HCT116 (cell line): Measurements from ENCODE around the gene SMURF1. TPM values are rescaled to one million over a fixed set of nuclear protein-coding genes. Genes with fewer than 3 reads are reported as not detected.

Experiments used
- ATAC-seq: fragments of 200-7000 bp; cut with Tn5 transposase; 2 replicates; pipeline ENCODE4 v1.9.1; 2020; ENCODE audit warnings: mild to moderate bottlenecking, moderate library complexity
- BruUV-seq: library from RNA; stranded (reverse); fragments of 400-500 nt; replicated peaks from 2 replicates; lab custom pipeline; 2021; lab: Mats Ljungman, UMichigan
- CTCF ChIA-PET: fragments of 300-600 bp; sonication (Branson Sonifier 250); formaldehyde crosslinking; loops from one replicate; lab custom pipeline; 2021; ENCODE audit warnings: antibody characterized with exemption; lab: Charles Lee
- POLR2A ChIA-PET: fragments of 300-600, 350-600 bp; sonication (Branson Sonifier 250); formaldehyde crosslinking; loops from one replicate; lab custom pipeline; 2021; ENCODE audit warnings: antibody characterized with exemption; lab: Charles Lee
- RAD21 ChIA-PET, 2 experiments: fragments of 300-600 bp; sonication (Branson Sonifier 250); formaldehyde crosslinking; loops; one replicate each; lab custom pipeline; 2023; ENCODE audit warnings: low total read pairs in 2 of 2; ENCODE audit not compliant: uncharacterized antibody in 2 of 2, unreplicated experiment in 2 of 2, low non-redundant PET in 1 of 2; lab: Charles Lee
- DNase-seq: peaks from one replicate; pipeline ENCODE4 v3.0.0-alpha.2; 2010; ENCODE audit warnings: low read depth, low spot score
- H2AFZ ChIP-seq: fragments of 200-600 bp; shearing (Covaris generic), sonication (generic); 2 replicates; pipeline ENCODE4 v1.6.1; 2017; ENCODE audit warnings: low read depth, mixed run types, mixed read lengths, antibody characterized with exemption, low read length; ENCODE audit not compliant: poor library complexity, severe bottlenecking
- H3K27ac ChIP-seq: 2 replicates; pipeline ENCODE4 v1.5.1; 2012; ENCODE audit warnings: low read depth, low read length
- H3K27me3 ChIP-seq: fragments of 200-600 bp; sonication (generic); 2 replicates; pipeline ENCODE4 v1.6.1; 2016; ENCODE audit warnings: mixed run types, low read length, mixed read lengths; ENCODE audit not compliant: insufficient read depth
- H3K36me3 ChIP-seq, 2 experiments: fragments of 200-500 bp in 1 of 2; fragments of 200-600 bp in 1 of 2; sonication (Bioruptor generic) in 1 of 2; sonication (generic) in 1 of 2; 2 replicates each; pipeline versions ENCODE4 v1.5.1 to v1.6.1; 2014 to 2016; ENCODE audit warnings: low read length in 2 of 2, inconsistent platforms in 1 of 2, mixed read lengths in 1 of 2, mixed run types in 1 of 2; ENCODE audit not compliant: insufficient read depth in 2 of 2, control insufficient read depth in 1 of 2
- H3K4me1 ChIP-seq, 2 experiments: fragments of 200-600 bp in 1 of 2; sonication (generic) in 1 of 2; 2 replicates each; pipeline versions ENCODE4 v1.5.1 to v1.6.1; 2012 to 2017; ENCODE audit warnings: low read length in 2 of 2, inconsistent platforms in 1 of 2, mild to moderate bottlenecking in 1 of 2, mixed read lengths in 1 of 2, mixed run types in 1 of 2, moderate library complexity in 1 of 2; ENCODE audit not compliant: insufficient read depth in 2 of 2, control insufficient read depth in 1 of 2
- H3K4me2 ChIP-seq: fragments of 200-600 bp; sonication (generic); 2 replicates; pipeline ENCODE4 v1.6.1; 2017; ENCODE audit warnings: mixed run types, low read length, mixed read lengths
- H3K4me3 ChIP-seq, 2 experiments: fragments of 200-600 bp in 1 of 2; sonication (generic) in 1 of 2; replicated peaks in 1 of 2; 2 replicates each; pipeline ENCODE4 v1.5.1; 2011 to 2016; ENCODE audit warnings: low read length in 2 of 2, control low read depth in 1 of 2, low read depth in 1 of 2, mild to moderate bottlenecking in 1 of 2, mixed read lengths in 1 of 2, mixed run types in 1 of 2
- H3K79me2 ChIP-seq: fragments of 200-600 bp; sonication (generic); 2 replicates; pipeline ENCODE4 v1.6.1; 2017; ENCODE audit warnings: mild to moderate bottlenecking, mixed run types, low read length, moderate library complexity, mixed read lengths; ENCODE audit not compliant: insufficient read depth
- H3K9ac ChIP-seq: fragments of 200-600 bp; sonication (generic); 2 replicates; pipeline ENCODE4 v1.6.1; 2016; ENCODE audit warnings: low read length, mixed read lengths
- H3K9me2 ChIP-seq: fragments of 200-600 bp; sonication (generic), shearing (Covaris generic); 2 replicates; pipeline ENCODE4 v1.6.1; 2017; ENCODE audit warnings: mixed run types, mild to moderate bottlenecking, moderate library complexity; ENCODE audit not compliant: insufficient read depth
- H3K9me3 ChIP-seq, 2 experiments: fragments of 200-500 bp in 1 of 2; fragments of 200-600 bp in 1 of 2; sonication (Bioruptor generic) in 1 of 2; sonication (generic) in 1 of 2; 2 replicates each; pipeline ENCODE4 v1.6.1; 2014 to 2017; ENCODE audit warnings: low read length in 2 of 2, mixed read lengths in 2 of 2, inconsistent platforms in 1 of 2, low read depth in 1 of 2, mild to moderate bottlenecking in 1 of 2, mixed run types in 1 of 2, moderate library complexity in 1 of 2; ENCODE audit not compliant: control insufficient read depth in 1 of 2, insufficient read depth in 1 of 2
- H4K20me1 ChIP-seq: fragments of 200-600 bp; sonication (generic), shearing (Covaris generic); 2 replicates; pipeline ENCODE4 v1.6.1; 2017; ENCODE audit warnings: mixed run types, mild to moderate bottlenecking, moderate library complexity; ENCODE audit not compliant: insufficient read depth
- CBX3 ChIP-seq: IDR thresholded peaks from 2 replicates; pipeline ENCODE4 v1.6.1; 2012; ENCODE audit warnings: low read depth
- CEBPB ChIP-seq: IDR thresholded peaks from 2 replicates; pipeline ENCODE4 v1.6.1; 2012; ENCODE audit warnings: low read depth
- CTCF ChIP-seq, 3 experiments: fragments of 200-600 bp in 1 of 3; sonication (generic) in 1 of 3; IDR thresholded peaks in 2 of 3; conservative IDR thresholded peaks in 1 of 3; 2 replicates each; pipeline ENCODE4 v1.5.1; 2012 to 2017; ENCODE audit warnings: low read depth in 2 of 3, low read length in 2 of 3, antibody characterized with exemption in 1 of 3, borderline replicate concordance in 1 of 3, control low read depth in 1 of 3, mild to moderate bottlenecking in 1 of 3, mixed read lengths in 1 of 3, mixed run types in 1 of 3, moderate library complexity in 1 of 3; ENCODE audit not compliant: insufficient read depth in 1 of 3
- EGR1 ChIP-seq: IDR thresholded peaks from 2 replicates; pipeline ENCODE4 v1.6.1; 2012; ENCODE audit warnings: low read depth
- ELF1 ChIP-seq: IDR thresholded peaks from 2 replicates; pipeline ENCODE4 v1.6.1; 2012; ENCODE audit warnings: low read depth, borderline replicate concordance
- EZH2 ChIP-seq: fragments of 200-600 bp; sonication (generic); IDR thresholded peaks from 2 replicates; pipeline ENCODE4 v1.6.1; 2017; ENCODE audit warnings: antibody characterized with exemption, mixed run types
- EZH2phosphoT487 ChIP-seq: fragments of 200-600 bp; IDR thresholded peaks from 2 replicates; pipeline ENCODE4 v1.6.1; 2018; ENCODE audit warnings: antibody characterized with exemption, borderline replicate concordance
- FOSL1 ChIP-seq: IDR thresholded peaks from 2 replicates; pipeline ENCODE4 v1.6.1; 2012; ENCODE audit warnings: low read depth
- JUND ChIP-seq: IDR thresholded peaks from 2 replicates; pipeline ENCODE4 v1.6.1; 2012
- MAX ChIP-seq: IDR thresholded peaks from 2 replicates; pipeline ENCODE4 v1.6.1; 2012
- POLR2A ChIP-seq: IDR thresholded peaks from 2 replicates; pipeline ENCODE4 v1.7.0; 2011; ENCODE audit warnings: borderline replicate concordance; ENCODE audit not compliant: insufficient read depth, insufficient read length; ENCODE audit errors: extremely low read depth
- POLR2AphosphoS5 ChIP-seq: IDR thresholded peaks from 2 replicates; pipeline ENCODE4 v1.6.1; 2011; ENCODE audit warnings: mild to moderate bottlenecking, low read depth, low read length, moderate library complexity
- RAD21 ChIP-seq: IDR thresholded peaks from 2 replicates; pipeline ENCODE4 v1.6.1; 2012; ENCODE audit warnings: low read depth, mild to moderate bottlenecking
- SP1 ChIP-seq: IDR thresholded peaks from 2 replicates; pipeline ENCODE4 v1.6.1; 2012; ENCODE audit warnings: low read depth
- SRF ChIP-seq: IDR thresholded peaks from 2 replicates; pipeline ENCODE4 v1.6.1; 2012; ENCODE audit warnings: low read depth
- TCF7L2 ChIP-seq: IDR thresholded peaks from 2 replicates; pipeline ENCODE4 v1.7.0; 2011; ENCODE audit warnings: borderline replicate concordance, inconsistent platforms; ENCODE audit not compliant: insufficient read depth, insufficient read length; ENCODE audit errors: extremely low read depth
- YY1 ChIP-seq: IDR thresholded peaks from 2 replicates; pipeline ENCODE4 v1.6.1; 2011; ENCODE audit warnings: low read length, low read depth, moderate library complexity, mild to moderate bottlenecking; ENCODE audit not compliant: insufficient replicate concordance; ENCODE audit errors: extremely low read depth
- ZFX ChIP-seq: fragments of 450-650 bp; IDR thresholded peaks from 2 replicates; pipeline ENCODE4 v1.6.1; 2017
- intact Hi-C: fragments of 100-400 bp; cut with micrococcal nuclease; formaldehyde crosslinking; loops from 2 replicates; pipeline ENCODE4 v1.10.0; 2022
- total RNA-seq: library from RNA; stranded (reverse); gene quantifications from one replicate; pipeline ENCODE4 v1.2.1, GENCODE V29; 2021; ENCODE audit not compliant: unreplicated experiment

The SMURF1 gene
- total RNA-seq, 1 experiment from 2014 or later = 24.6 TPM

DNA sequence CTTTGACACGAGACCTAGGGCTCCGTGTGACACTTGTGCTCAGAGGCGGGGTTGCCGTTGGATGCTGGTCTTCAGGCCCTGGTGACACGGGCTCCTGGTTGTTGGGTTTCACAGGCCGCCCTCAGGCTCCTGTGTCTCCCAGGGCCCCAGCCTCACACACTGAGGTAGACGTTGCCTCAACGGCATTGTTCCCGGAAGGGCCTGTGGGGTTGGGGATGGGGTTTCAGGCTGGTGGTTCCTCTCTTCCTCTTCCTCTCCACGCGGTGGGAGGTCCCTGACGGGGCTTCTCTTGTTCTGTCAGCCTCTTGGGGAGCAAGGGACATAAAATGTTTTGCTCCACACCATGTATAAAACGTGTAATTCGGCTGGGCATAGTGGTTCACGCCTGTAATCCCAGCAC, 140.5 kb downstream of the SMURF1 start:
- Histone ChIP-seq H3K9me3 (no peaks in the 10 kb centered on the region), H3K27ac (no peak overlapping the region), H3K4me3 (no peak overlapping the region), H3K36me3 (peaks cover 27 to 51% of the 10 kb centered on the region in 2 experiments), H3K9ac (no peak overlapping the region), H3K9me2 (no peaks in the 10 kb centered on the region), H4K20me1 (no peaks in the 10 kb centered on the region), H3K4me2 (no peak overlapping the region), H3K79me2 (no peaks in the 10 kb centered on the region), H3K27me3 (no peaks in the 10 kb centered on the region), H3K4me1 (no peaks in the 10 kb centered on the region), H2AFZ (no peak overlapping the region)
- POLR2A ChIA-PET = no interaction called here
- CTCF ChIA-PET = no interaction called here
- no TSS peak for BruUV-seq
- no peak for DNase-seq
- TF ChIP-seq CEBPB (no peak), EZH2phosphoT487 (no peak), ELF1 (no peak), MAX (no peak), ZFX (no peak), TCF7L2 (no peak), POLR2AphosphoS5 (no peak), SRF (no peak), POLR2A (no peak), RAD21 (no peak), EGR1 (no peak), FOSL1 (no peak)
- RAD21 ChIA-PET = no interaction called here
- no peak for ATAC-seq
- intact Hi-C loops = no loop called here

GRCh38 chr7:99002827-99003212, 141.1 kb downstream of the SMURF1 start:
- Histone ChIP-seq H3K9me2 (no peaks in the 10 kb centered on the region), H3K27ac (no peak overlapping the region), H3K4me1 (no peaks in the 10 kb centered on the region), H2AFZ (no peak overlapping the region), H3K9me3 (no peaks in the 10 kb centered on the region), H3K36me3 (peaks cover 29 to 51% of the 10 kb centered on the region in 2 experiments), H3K79me2 (no peaks in the 10 kb centered on the region), H3K27me3 (no peaks in the 10 kb centered on the region), H3K4me2 (no peak overlapping the region), H3K4me3 (no peak overlapping the region), H4K20me1 (no peaks in the 10 kb centered on the region), H3K9ac (no peak overlapping the region)
- ChIA-PET POLR2A (no interaction called here), CTCF (no interaction called here), RAD21 (no interaction called here)
- no TSS peak for BruUV-seq
- intact Hi-C loops = no loop called here
- ATAC-seq (no peak), DNase-seq (no peak)
- TF ChIP-seq MAX = no peak
- no peak for TF ChIP-seq JUND
- TF ChIP-seq RAD21 = no peak
- TF ChIP-seq EZH2 = no peak
- TF ChIP-seq CEBPB = no peak
- no peak for TF ChIP-seq FOSL1
- no peak for TF ChIP-seq POLR2A
- no peak for TF ChIP-seq ZFX
- TF ChIP-seq SRF = no peak
- TF ChIP-seq CBX3 = no peak
- no peak for TF ChIP-seq TCF7L2
- no peak for TF ChIP-seq SP1
- TF ChIP-seq CTCF (IDR thresholded peaks at IDR 0.05 in 2 of 3, conservative IDR thresholded peaks at IDR 0.05 in 1 of 3; ENCODE audit: borderline replicate concordance in 1 of 3, insufficient read depth in 1 of 3, low read depth in 2 of 3, low read length in 2 of 3) = no peak
- TF ChIP-seq YY1 = no peak
- TF ChIP-seq POLR2AphosphoS5 = no peak
- TF ChIP-seq EGR1 = no peak
- no peak for TF ChIP-seq EZH2phosphoT487
